Type B pancreatic cell (in vitro differentiated cells): ENCODE data around the gene TRAK2. TPM values are rescaled to one million over a fixed set of nuclear protein-coding genes. Genes with fewer than 3 reads are reported as not detected.

Experiments used
- DNase-seq: peaks from one replicate; pipeline ENCODE4 v3.0.0; 2021; ENCODE audit warnings: mixed read lengths; ENCODE audit not compliant: unreplicated experiment; ENCODE audit errors: extremely low spot score
- H3K27ac Mint-ChIP-seq: 2 replicates; pipeline ENCODE4 v1.8.0; 2021; ENCODE audit warnings: mild to moderate bottlenecking, mixed read lengths
- H3K27me3 Mint-ChIP-seq: 2 replicates; pipeline ENCODE4 v1.8.0; 2021; ENCODE audit warnings: mixed read lengths
- H3K36me3 Mint-ChIP-seq: 2 replicates; pipeline ENCODE4 v1.8.0; 2021; ENCODE audit warnings: mixed read lengths
- H3K4me1 Mint-ChIP-seq: one replicate; pipeline ENCODE4 v1.8.0; 2021; ENCODE audit warnings: mixed read lengths; ENCODE audit not compliant: unreplicated experiment
- H3K4me3 Mint-ChIP-seq: 2 replicates; pipeline ENCODE4 v1.8.0; 2021; ENCODE audit warnings: mild to moderate bottlenecking, mixed read lengths
- H3K9me3 Mint-ChIP-seq: 2 replicates; pipeline ENCODE4 v1.8.0; 2021; ENCODE audit warnings: mixed read lengths
- CTCF ChIP-seq: fragments of 200-600 bp; sonication (generic); conservative IDR thresholded peaks from 2 replicates; pipeline ENCODE4 v1.5.0; 2021; ENCODE audit warnings: antibody characterized with exemption, mild to moderate bottlenecking
- total RNA-seq: library from RNA; stranded (reverse); gene quantifications from 2 replicates; pipeline ENCODE4 v1.2.1, GENCODE V29; 2021; ENCODE audit warnings: low replicate concordance

TRAK2 gene
- total RNA-seq, 1 donor from 2014 or later: 24.6 TPM

- Mint-ChIP-seq H3K4me1 (peaks cover 13% of the 10 kb centered on the region), H3K36me3 (peaks cover 12% of the 10 kb centered on the region), H3K27ac (no peak overlapping the region), H3K27me3 (no peaks in the 10 kb centered on the region), H3K4me3 (no peak overlapping the region), H3K9me3 (no peaks in the 10 kb centered on the region)
- TF ChIP-seq CTCF: no peak
- no peak for DNase-seq
Measured at GRCh38 chr2:201407265-201407664, 44.0 kb downstream of the TRAK2 start.

- Mint-ChIP-seq H3K4me3 (no peak overlapping the region), H3K4me1 (peaks cover 13% of the 10 kb centered on the region), H3K27me3 (no peaks in the 10 kb centered on the region), H3K27ac (no peak overlapping the region), H3K36me3 (peaks cover 6% of the 10 kb centered on the region), H3K9me3 (no peaks in the 10 kb centered on the region)
- no peak for TF ChIP-seq CTCF
- DNase-seq: no peak
Measured at GRCh38 chr2:201406077-201406662, 45.1 kb downstream of the TRAK2 start.

GRCh38 chr2:201404699-201405280, 46.5 kb downstream of the TRAK2 start:
- Mint-ChIP-seq H3K27ac (no peak overlapping the region), H3K4me3 (no peak overlapping the region), H3K27me3 (no peaks in the 10 kb centered on the region), H3K4me1 (peaks cover 13% of the 10 kb centered on the region), H3K36me3 (no peaks in the 10 kb centered on the region), H3K9me3 (no peaks in the 10 kb centered on the region)
- TF ChIP-seq CTCF: no peak
- no peak for DNase-seq

GRCh38 chr2:201403880-201404279, 47.4 kb downstream of the TRAK2 start:
- no peak for DNase-seq
- Mint-ChIP-seq H3K4me1 (peaks cover 13% of the 10 kb centered on the region), H3K27me3 (no peaks in the 10 kb centered on the region), H3K9me3 (no peaks in the 10 kb centered on the region), H3K4me3 (peak overlapping the region; percentile 57), H3K27ac (peak overlapping the region; percentile 34), H3K36me3 (no peaks in the 10 kb centered on the region)
- no peak for TF ChIP-seq CTCF

- Mint-ChIP-seq H3K9me3 (no peaks in the 10 kb centered on the region), H3K36me3 (peaks cover under 1% of the 10 kb centered on the region), H3K4me3 (peak overlapping the region; percentile 8), H3K27ac (peak overlapping the region; percentile 23), H3K4me1 (peaks cover 13% of the 10 kb centered on the region), H3K27me3 (no peaks in the 10 kb centered on the region)
- TF ChIP-seq CTCF: no peak
- no peak for DNase-seq
Measured at GRCh38 chr2:201402651-201403562, 48.4 kb downstream of the TRAK2 start.
